NCI-H2196 (cell line): Measurements from ENCODE around the gene TNFAIP2.

Experiments
- DNase-seq: peaks from one replicate; lab custom pipeline; 2025; ENCODE audit not compliant: unreplicated experiment; lab: John Stamatoyannopoulos, UW

The TNFAIP2 gene

GRCh38 chr14:103122947-103123633 is at the start of gene TNFAIP2:
TSS of gene TNFAIP2 (plus strand) at chr14:103123461. CDS start at chr14:103126458, 2,997 bp downstream.
- peak; percentile 37 for DNase-seq

GRCh38 chr14:103073876-103074728 is 49.2 kb upstream of the TNFAIP2 start:
- no peak for DNase-seq

- DNase-seq = no peak
Observed at GRCh38 chr14:103074729-103075367, 48.4 kb upstream of the TNFAIP2 start.

- DNase-seq = peak; percentile 67
Observed at GRCh38 chr14:103078420-103078749, 44.9 kb upstream of the TNFAIP2 start.

- no peak for DNase-seq
Observed at GRCh38 chr14:103078860-103079587, 44.2 kb upstream of the TNFAIP2 start.

GRCh38 chr14:103081951-103082350 is 41.3 kb upstream of the TNFAIP2 start:
- no peak for DNase-seq

GRCh38 chr14:103084021-103084919 is 39.0 kb upstream of the TNFAIP2 start, which contains the start of gene LBHD2:
TSS of gene LBHD2 (plus strand) at chr14:103084210. CDS start at chr14:103086013, 1,803 bp downstream.
- DNase-seq = no peak

- no peak for DNase-seq
Observed at GRCh38 chr14:103085106-103086091, 37.9 kb upstream of the TNFAIP2 start.

GRCh38 chr14:103086771-103087342 is 36.4 kb upstream of the TNFAIP2 start:
- DNase-seq = no peak

GRCh38 chr14:103087343-103087835 is 35.9 kb upstream of the TNFAIP2 start:
- no peak for DNase-seq

GRCh38 chr14:103088921-103089320 is 34.3 kb upstream of the TNFAIP2 start:
- no peak for DNase-seq

GRCh38 chr14:103089386-103090335 is 33.6 kb upstream of the TNFAIP2 start:
- no peak for DNase-seq

- no peak for DNase-seq
Observed at GRCh38 chr14:103090481-103091020, 32.7 kb upstream of the TNFAIP2 start.

GRCh38 chr14:103091041-103091882 is 32.0 kb upstream of the TNFAIP2 start:
- DNase-seq = no peak

GRCh38 chr14:103091883-103092222 is 31.4 kb upstream of the TNFAIP2 start:
- DNase-seq = no peak

- no peak for DNase-seq
Observed at GRCh38 chr14:103093856-103094405, 29.3 kb upstream of the TNFAIP2 start.
